Measurements from ENCODE around the gene ACOT11. TPM values are rescaled to one million over a fixed set of nuclear protein-coding genes. Genes with fewer than 3 reads are reported as not detected.

The ACOT11 gene
- total RNA-seq, 1 experiment from 2014 or later = 1.9 TPM

DNA sequence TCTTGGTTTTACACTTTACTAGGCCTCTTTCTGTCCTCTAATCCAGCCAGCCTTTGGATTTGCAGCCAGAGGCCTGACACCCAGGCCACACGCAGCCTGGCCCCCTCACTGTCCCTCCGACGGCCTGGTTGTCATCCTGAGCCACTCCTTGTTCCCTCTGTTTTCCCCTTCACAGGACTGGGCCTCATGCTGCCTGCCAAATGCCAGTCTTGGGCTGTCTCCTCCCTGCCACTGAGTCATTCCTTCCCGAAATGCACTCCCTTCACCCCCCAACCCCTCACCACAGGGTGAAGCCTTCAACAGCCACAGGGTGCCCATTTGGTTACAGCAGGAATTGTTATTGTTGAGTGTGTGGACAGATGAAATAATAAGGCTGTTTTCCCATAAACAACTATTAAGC, 21.3 kb downstream of the ACOT11 start:
- DNase-seq (ENCODE audit: low read depth, low spot score) (no peak), ATAC-seq (no peak)
- no peak overlapping the region for H3K27ac ChIP-seq (ENCODE audit: low read length)
- POLR2A ChIA-PET = no interaction called here
- BruUV-seq (replicated peaks) = no TSS peak
- H3K9me3 ChIP-seq (ENCODE audit: control insufficient read depth, insufficient read depth, low read depth, low read length) = no peaks in the 10 kb centered on the region
- H3K4me3 ChIP-seq (ENCODE audit: low read depth in 2 of 2, low read length in 2 of 2) = no peak overlapping the region
- intact Hi-C loops (cut with micrococcal nuclease; ENCODE audit: unreplicated experiment) (no loop called here), in situ Hi-C loops (cut with HindIII; ENCODE audit: low pct_unique_long_range_greater_than_20kb, low sequenced_read_pairs) (no loop called here)
- TF ChIP-seq, protein P1, sequence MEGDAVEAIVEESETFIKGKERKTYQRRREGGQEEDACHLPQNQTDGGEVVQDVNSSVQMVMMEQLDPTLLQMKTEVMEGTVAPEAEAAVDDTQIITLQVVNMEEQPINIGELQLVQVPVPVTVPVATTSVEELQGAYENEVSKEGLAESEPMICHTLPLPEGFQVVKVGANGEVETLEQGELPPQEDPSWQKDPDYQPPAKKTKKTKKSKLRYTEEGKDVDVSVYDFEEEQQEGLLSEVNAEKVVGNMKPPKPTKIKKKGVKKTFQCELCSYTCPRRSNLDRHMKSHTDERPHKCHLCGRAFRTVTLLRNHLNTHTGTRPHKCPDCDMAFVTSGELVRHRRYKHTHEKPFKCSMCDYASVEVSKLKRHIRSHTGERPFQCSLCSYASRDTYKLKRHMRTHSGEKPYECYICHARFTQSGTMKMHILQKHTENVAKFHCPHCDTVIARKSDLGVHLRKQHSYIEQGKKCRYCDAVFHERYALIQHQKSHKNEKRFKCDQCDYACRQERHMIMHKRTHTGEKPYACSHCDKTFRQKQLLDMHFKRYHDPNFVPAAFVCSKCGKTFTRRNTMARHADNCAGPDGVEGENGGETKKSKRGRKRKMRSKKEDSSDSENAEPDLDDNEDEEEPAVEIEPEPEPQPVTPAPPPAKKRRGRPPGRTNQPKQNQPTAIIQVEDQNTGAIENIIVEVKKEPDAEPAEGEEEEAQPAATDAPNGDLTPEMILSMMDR (IDR thresholded peaks at IDR 0.05) = no peak
- TF ChIP-seq, protein P2, sequence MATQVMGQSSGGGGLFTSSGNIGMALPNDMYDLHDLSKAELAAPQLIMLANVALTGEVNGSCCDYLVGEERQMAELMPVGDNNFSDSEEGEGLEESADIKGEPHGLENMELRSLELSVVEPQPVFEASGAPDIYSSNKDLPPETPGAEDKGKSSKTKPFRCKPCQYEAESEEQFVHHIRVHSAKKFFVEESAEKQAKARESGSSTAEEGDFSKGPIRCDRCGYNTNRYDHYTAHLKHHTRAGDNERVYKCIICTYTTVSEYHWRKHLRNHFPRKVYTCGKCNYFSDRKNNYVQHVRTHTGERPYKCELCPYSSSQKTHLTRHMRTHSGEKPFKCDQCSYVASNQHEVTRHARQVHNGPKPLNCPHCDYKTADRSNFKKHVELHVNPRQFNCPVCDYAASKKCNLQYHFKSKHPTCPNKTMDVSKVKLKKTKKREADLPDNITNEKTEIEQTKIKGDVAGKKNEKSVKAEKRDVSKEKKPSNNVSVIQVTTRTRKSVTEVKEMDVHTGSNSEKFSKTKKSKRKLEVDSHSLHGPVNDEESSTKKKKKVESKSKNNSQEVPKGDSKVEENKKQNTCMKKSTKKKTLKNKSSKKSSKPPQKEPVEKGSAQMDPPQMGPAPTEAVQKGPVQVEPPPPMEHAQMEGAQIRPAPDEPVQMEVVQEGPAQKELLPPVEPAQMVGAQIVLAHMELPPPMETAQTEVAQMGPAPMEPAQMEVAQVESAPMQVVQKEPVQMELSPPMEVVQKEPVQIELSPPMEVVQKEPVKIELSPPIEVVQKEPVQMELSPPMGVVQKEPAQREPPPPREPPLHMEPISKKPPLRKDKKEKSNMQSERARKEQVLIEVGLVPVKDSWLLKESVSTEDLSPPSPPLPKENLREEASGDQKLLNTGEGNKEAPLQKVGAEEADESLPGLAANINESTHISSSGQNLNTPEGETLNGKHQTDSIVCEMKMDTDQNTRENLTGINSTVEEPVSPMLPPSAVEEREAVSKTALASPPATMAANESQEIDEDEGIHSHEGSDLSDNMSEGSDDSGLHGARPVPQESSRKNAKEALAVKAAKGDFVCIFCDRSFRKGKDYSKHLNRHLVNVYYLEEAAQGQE (IDR thresholded peaks at IDR 0.05; ENCODE audit: insufficient read depth in 1 of 2, low read depth in 2 of 2, low read length in 1 of 2) = no peak
- no peak for TF ChIP-seq TCF7L2 (IDR thresholded peaks at IDR 0.05; ENCODE audit: low read depth, low read length)
- TF ChIP-seq SIN3A (IDR thresholded peaks at IDR 0.05; ENCODE audit: borderline replicate concordance, insufficient read depth, low read depth, low read length) = no peak
- no peak for TF ChIP-seq POLR2AphosphoS5 (IDR thresholded peaks at IDR 0.05; ENCODE audit: low read depth, low read length)
- CTCF ChIA-PET = no interaction called here
- H3K36me3 ChIP-seq (ENCODE audit: control insufficient read depth, insufficient read depth, low read length) = no peaks in the 10 kb centered on the region
- no peaks in the 10 kb centered on the region for H3K27me3 ChIP-seq (ENCODE audit: control insufficient read depth, insufficient read depth, low read length)
- no peaks in the 10 kb centered on the region for H3K4me1 ChIP-seq (ENCODE audit: control insufficient read depth, insufficient read depth, low read length)

DNA sequence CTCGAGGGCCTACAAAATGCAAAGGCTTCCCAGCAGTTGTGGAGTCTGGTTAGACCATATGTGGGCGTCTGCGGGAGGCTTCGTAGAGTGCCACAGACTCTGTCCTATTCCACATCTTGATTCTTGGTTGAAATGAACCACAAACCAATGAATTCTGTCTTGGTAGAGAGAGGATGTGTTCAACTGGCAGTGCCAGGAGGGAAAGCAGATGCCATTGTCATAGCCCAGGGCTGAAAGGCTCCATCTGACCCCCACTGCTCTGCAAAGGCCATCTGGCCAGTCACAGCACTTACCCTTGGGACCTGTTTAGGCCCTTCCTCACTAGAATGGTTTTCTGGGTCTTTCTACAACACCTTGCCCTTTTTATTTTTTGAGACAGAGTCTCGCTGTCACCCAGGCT, 22.1 kb downstream of the ACOT11 start:
- no TSS peak for BruUV-seq (replicated peaks)

More for the DNA sequence above, 22.1 kb downstream of the ACOT11 start:
- in situ Hi-C loops (cut with HindIII; ENCODE audit: low pct_unique_long_range_greater_than_20kb, low sequenced_read_pairs) = no loop called here
- Histone ChIP-seq H3K4me3 (ENCODE audit: low read depth in 2 of 2, low read length in 2 of 2) (no peak overlapping the region), H3K4me1 (ENCODE audit: control insufficient read depth, insufficient read depth, low read length) (no peaks in the 10 kb centered on the region), H3K27ac (ENCODE audit: low read length) (no peak overlapping the region), H3K27me3 (ENCODE audit: control insufficient read depth, insufficient read depth, low read length) (no peaks in the 10 kb centered on the region), H3K36me3 (ENCODE audit: control insufficient read depth, insufficient read depth, low read length) (no peaks in the 10 kb centered on the region), H3K9me3 (ENCODE audit: control insufficient read depth, insufficient read depth, low read depth, low read length) (no peaks in the 10 kb centered on the region)
- intact Hi-C loops (cut with micrococcal nuclease; ENCODE audit: unreplicated experiment) = no loop called here
- ChIA-PET POLR2A (no interaction called here), CTCF (no interaction called here)
- DNase-seq (ENCODE audit: low read depth, low spot score) (no peak), ATAC-seq (no peak)
- TF ChIP-seq TCF7L2 (IDR thresholded peaks at IDR 0.05; ENCODE audit: low read depth, low read length) = no peak
- TF ChIP-seq POLR2AphosphoS5 (IDR thresholded peaks at IDR 0.05; ENCODE audit: low read depth, low read length) = no peak
- no peak for TF ChIP-seq SIN3A (IDR thresholded peaks at IDR 0.05; ENCODE audit: borderline replicate concordance, insufficient read depth, low read depth, low read length)
- TF ChIP-seq, protein P1 (IDR thresholded peaks at IDR 0.05) = no peak
- TF ChIP-seq, protein P2 (IDR thresholded peaks at IDR 0.05; ENCODE audit: insufficient read depth in 1 of 2, low read depth in 2 of 2, low read length in 1 of 2) = no peak
